ENCODE data around the gene MED19.

- TF ChIP-seq CTCF (IDR thresholded peaks at IDR 0.05) (no peak), EP300 (IDR thresholded peaks at IDR 0.05) (no peak), POLR2AphosphoS5 (IDR thresholded peaks at IDR 0.05) (no peak), POLR2A (IDR thresholded peaks at IDR 0.05) (no peak)
Observed at GRCh38 chr11:57700425-57700824, 11.6 kb downstream of the MED19 start.
